ENCODE measurements around the gene TLCD3A. TPM values are rescaled to one million over a fixed set of nuclear protein-coding genes. Genes with fewer than 3 reads are reported as not detected.

The TLCD3A gene
- total and polyA plus RNA-seq, 3 experiments from 2014 or later: 5.2 to 12.1 (median 7.9) TPM

DNA sequence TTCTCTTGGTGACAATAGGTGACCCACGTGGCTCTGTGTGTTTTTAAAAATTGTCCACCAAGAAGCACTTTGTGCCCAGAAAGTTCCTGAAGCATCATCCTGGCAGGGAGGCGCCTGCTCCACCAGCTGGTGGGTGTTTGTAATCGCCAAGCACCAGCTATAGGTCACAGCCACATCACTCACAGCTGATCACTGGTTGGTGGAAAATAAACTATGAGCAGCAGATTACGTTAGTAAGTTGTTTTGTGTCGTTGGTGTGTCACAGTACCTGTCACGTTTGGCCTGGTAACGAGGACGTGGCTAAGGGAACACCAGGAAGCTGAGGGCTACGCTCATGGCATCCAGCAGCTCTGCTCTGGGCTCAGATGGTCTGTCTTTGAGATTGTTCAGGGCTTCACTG is 59.9 kb downstream of the TLCD3A start:
- Mint-ChIP-seq H3K27ac (no peak overlapping the region), H3K4me1 (peaks cover 5 to 8% (median 5%) of the 10 kb centered on the region in 3 donors), H3K9me3 (no peaks in the 10 kb centered on the region), H3K4me3 (no peak overlapping the region), H3K36me3 (peaks cover 0 to 55% (median 11%) of the 10 kb centered on the region in 3 donors), H3K27me3 (no peaks in the 10 kb centered on the region)
- H3K9me3 ChIP-seq (ENCODE audit: low read length): no peaks in the 10 kb centered on the region
- H3K36me3 ChIP-seq (ENCODE audit: insufficient read depth, low read length): peaks cover 35% of the 10 kb centered on the region
- H3K4me1 ChIP-seq (ENCODE audit: insufficient read depth, low read length): no peaks in the 10 kb centered on the region
- DNase-seq: no peak
- H3K27ac ChIP-seq (ENCODE audit: low read depth, low read length): no peak overlapping the region
- no peaks in the 10 kb centered on the region for H3K27me3 ChIP-seq (ENCODE audit: insufficient read depth, low read length, poor library complexity, severe bottlenecking)
- no peak overlapping the region for H3K4me3 ChIP-seq (ENCODE audit: low read length)
- POLR2A ChIA-PET: no interaction called here
- CTCF ChIA-PET: no interaction called here

Other genes with a start within 250 kb of the TLCD3A start
- gene VPS53, start 17.8 kb upstream of the TLCD3A start, total RNA-seq: 10 to 100 TPM; 65.1 to 70.5 TPM
- gene VPS53, start 17.8 kb upstream of the TLCD3A start, polyA plus RNA-seq: 8.2 TPM
- 10 to 100 TPM; 55.5 to 56.5 TPM for gene GEMIN4, start 19.7 kb downstream of the TLCD3A start, total RNA-seq
- 23.2 TPM for gene GEMIN4, start 19.7 kb downstream of the TLCD3A start, polyA plus RNA-seq
- 10 to 100 TPM; 76.4 to 90.6 TPM for gene GLOD4, start 49.7 kb downstream of the TLCD3A start, total RNA-seq
- gene GLOD4, start 49.7 kb downstream of the TLCD3A start, polyA plus RNA-seq: 97.7 TPM
- gene MRM3, start 49.8 kb downstream of the TLCD3A start, total RNA-seq: 10 to 100 TPM; 35.5 to 37.4 TPM
- gene MRM3, start 49.8 kb downstream of the TLCD3A start, polyA plus RNA-seq: 24.9 TPM
- gene NXN, start 247.2 kb downstream of the TLCD3A start, total RNA-seq: under 1 TPM; 0.31 to 0.42 TPM
- gene NXN, start 247.2 kb downstream of the TLCD3A start, polyA plus RNA-seq: 0.08 TPM